ENCODE measurements around the gene SHC3.

The SHC3 gene

GRCh38 chr9:89177944-89178829 lies at the start of gene SHC3:
SHC3 (minus strand) TSS chr9:89178818; CDS start chr9:89178460, 358 bp downstream.
- peaks cover 27 to 46% of the 10 kb centered on the region in 2 donors for H3K27me3 ChIP-seq (ENCODE audit: control insufficient read depth in 1 of 2, insufficient read depth in 2 of 2, low read length in 2 of 2)
- H3K9ac ChIP-seq (ENCODE audit: low read length) = no peak within 1 kb of the TSS
- H3K36me3 ChIP-seq (ENCODE audit: insufficient read depth, low read length) = no peaks in the 10 kb centered on the region
- H3K9me3 ChIP-seq (ENCODE audit: low read length) = no peaks in the 10 kb centered on the region
- peak within 1 kb of the TSS; percentile 39 to 53 for H3K4me3 ChIP-seq (ENCODE audit: low read depth in 1 of 2, low read length in 2 of 2)
- no peak within 1 kb of the TSS for H3K27ac ChIP-seq (ENCODE audit: low read depth, low read length)
- H3K4me1 ChIP-seq (ENCODE audit: insufficient read depth, low read length) = peaks cover 11% of the 10 kb centered on the region

GRCh38 chr9:89225991-89226471 lies 47.4 kb upstream of the SHC3 start:
- Histone ChIP-seq H3K36me3 (ENCODE audit: insufficient read depth, low read length) (no peaks in the 10 kb centered on the region), H3K27ac (ENCODE audit: low read depth, low read length) (no peak overlapping the region)

GRCh38 chr9:89225587-89225986 lies 47.0 kb upstream of the SHC3 start:
- Histone ChIP-seq H3K9ac (ENCODE audit: low read length) (no peak overlapping the region), H3K4me1 (ENCODE audit: insufficient read depth, low read length) (peaks cover 19% of the 10 kb centered on the region), H3K4me3 (ENCODE audit: low read depth in 1 of 2, low read length in 2 of 2) (no peak overlapping the region), H3K27ac (ENCODE audit: low read depth, low read length) (no peak overlapping the region), H3K36me3 (ENCODE audit: insufficient read depth, low read length) (no peaks in the 10 kb centered on the region), H3K9me3 (ENCODE audit: low read length) (no peaks in the 10 kb centered on the region), H3K27me3 (ENCODE audit: control insufficient read depth in 1 of 2, insufficient read depth in 2 of 2, low read length in 2 of 2) (no peaks in the 10 kb centered on the region)

More at GRCh38 chr9:89225991-89226471, 47.4 kb upstream of the SHC3 start:
- no peaks in the 10 kb centered on the region for H3K27me3 ChIP-seq (ENCODE audit: control insufficient read depth in 1 of 2, insufficient read depth in 2 of 2, low read length in 2 of 2)
- H3K9me3 ChIP-seq (ENCODE audit: low read length) = no peaks in the 10 kb centered on the region
- no peak overlapping the region for H3K9ac ChIP-seq (ENCODE audit: low read length)
- no peak overlapping the region for H3K4me3 ChIP-seq (ENCODE audit: low read depth in 1 of 2, low read length in 2 of 2)
- H3K4me1 ChIP-seq (ENCODE audit: insufficient read depth, low read length) = peaks cover 19% of the 10 kb centered on the region

GRCh38 chr9:89225036-89225435 lies 46.4 kb upstream of the SHC3 start:
- H3K4me3 ChIP-seq (ENCODE audit: low read depth in 1 of 2, low read length in 2 of 2) = no peak overlapping the region
- peaks cover 19% of the 10 kb centered on the region for H3K4me1 ChIP-seq (ENCODE audit: insufficient read depth, low read length)
- no peaks in the 10 kb centered on the region for H3K9me3 ChIP-seq (ENCODE audit: low read length)
- H3K27ac ChIP-seq (ENCODE audit: low read depth, low read length) = no peak overlapping the region
- H3K9ac ChIP-seq (ENCODE audit: low read length) = no peak overlapping the region
- H3K36me3 ChIP-seq (ENCODE audit: insufficient read depth, low read length) = no peaks in the 10 kb centered on the region
- H3K27me3 ChIP-seq (ENCODE audit: control insufficient read depth in 1 of 2, insufficient read depth in 2 of 2, low read length in 2 of 2) = no peaks in the 10 kb centered on the region

GRCh38 chr9:89224633-89225032 lies 46.0 kb upstream of the SHC3 start:
- Histone ChIP-seq H3K4me1 (ENCODE audit: insufficient read depth, low read length) (peaks cover 19% of the 10 kb centered on the region), H3K4me3 (ENCODE audit: low read depth in 1 of 2, low read length in 2 of 2) (no peak overlapping the region), H3K9ac (ENCODE audit: low read length) (no peak overlapping the region), H3K36me3 (ENCODE audit: insufficient read depth, low read length) (no peaks in the 10 kb centered on the region), H3K9me3 (ENCODE audit: low read length) (no peaks in the 10 kb centered on the region), H3K27me3 (ENCODE audit: control insufficient read depth in 1 of 2, insufficient read depth in 2 of 2, low read length in 2 of 2) (no peaks in the 10 kb centered on the region), H3K27ac (ENCODE audit: low read depth, low read length) (no peak overlapping the region)

- no peaks in the 10 kb centered on the region for H3K27me3 ChIP-seq (ENCODE audit: control insufficient read depth in 1 of 2, insufficient read depth in 2 of 2, low read length in 2 of 2)
- H3K27ac ChIP-seq (ENCODE audit: low read depth, low read length) = no peak overlapping the region
- H3K9me3 ChIP-seq (ENCODE audit: low read length) = no peaks in the 10 kb centered on the region
- H3K36me3 ChIP-seq (ENCODE audit: insufficient read depth, low read length) = no peaks in the 10 kb centered on the region
- H3K9ac ChIP-seq (ENCODE audit: low read length) = no peak overlapping the region
- H3K4me3 ChIP-seq (ENCODE audit: low read depth in 1 of 2, low read length in 2 of 2) = no peak overlapping the region
- peaks cover 19% of the 10 kb centered on the region for H3K4me1 ChIP-seq (ENCODE audit: insufficient read depth, low read length)
These were observed 44.9 kb upstream of the SHC3 start for GRCh38 chr9:89223396-89223977.

- H3K27me3 ChIP-seq (ENCODE audit: control insufficient read depth in 1 of 2, insufficient read depth in 2 of 2, low read length in 2 of 2) = no peaks in the 10 kb centered on the region
- H3K9ac ChIP-seq (ENCODE audit: low read length) = no peak overlapping the region
- no peaks in the 10 kb centered on the region for H3K4me1 ChIP-seq (ENCODE audit: insufficient read depth, low read length)
- H3K27ac ChIP-seq (ENCODE audit: low read depth, low read length) = no peak overlapping the region
- no peaks in the 10 kb centered on the region for H3K9me3 ChIP-seq (ENCODE audit: low read length)
- H3K36me3 ChIP-seq (ENCODE audit: insufficient read depth, low read length) = no peaks in the 10 kb centered on the region
- no peak overlapping the region for H3K4me3 ChIP-seq (ENCODE audit: low read depth in 1 of 2, low read length in 2 of 2)
These were observed 41.0 kb upstream of the SHC3 start for GRCh38 chr9:89219637-89220036.

- Histone ChIP-seq H3K36me3 (ENCODE audit: insufficient read depth, low read length) (no peaks in the 10 kb centered on the region), H3K27me3 (ENCODE audit: control insufficient read depth in 1 of 2, insufficient read depth in 2 of 2, low read length in 2 of 2) (no peaks in the 10 kb centered on the region), H3K27ac (ENCODE audit: low read depth, low read length) (no peak overlapping the region), H3K4me3 (ENCODE audit: low read depth in 1 of 2, low read length in 2 of 2) (no peak overlapping the region), H3K4me1 (ENCODE audit: insufficient read depth, low read length) (no peaks in the 10 kb centered on the region), H3K9me3 (ENCODE audit: low read length) (no peaks in the 10 kb centered on the region), H3K9ac (ENCODE audit: low read length) (no peak overlapping the region)
These were observed 39.7 kb upstream of the SHC3 start for GRCh38 chr9:89218040-89218928.

GRCh38 chr9:89215342-89215741 lies 36.7 kb upstream of the SHC3 start:
- H3K9ac ChIP-seq (ENCODE audit: low read length) = no peak overlapping the region
- H3K27ac ChIP-seq (ENCODE audit: low read depth, low read length) = no peak overlapping the region
- no peaks in the 10 kb centered on the region for H3K9me3 ChIP-seq (ENCODE audit: low read length)
- H3K27me3 ChIP-seq (ENCODE audit: control insufficient read depth in 1 of 2, insufficient read depth in 2 of 2, low read length in 2 of 2) = no peaks in the 10 kb centered on the region
- H3K4me3 ChIP-seq (ENCODE audit: low read depth in 1 of 2, low read length in 2 of 2) = no peak overlapping the region
- H3K4me1 ChIP-seq (ENCODE audit: insufficient read depth, low read length) = no peaks in the 10 kb centered on the region
- no peaks in the 10 kb centered on the region for H3K36me3 ChIP-seq (ENCODE audit: insufficient read depth, low read length)

- Histone ChIP-seq H3K4me3 (ENCODE audit: low read depth in 1 of 2, low read length in 2 of 2) (no peak overlapping the region), H3K36me3 (ENCODE audit: insufficient read depth, low read length) (no peaks in the 10 kb centered on the region), H3K27ac (ENCODE audit: low read depth, low read length) (no peak overlapping the region), H3K9me3 (ENCODE audit: low read length) (no peaks in the 10 kb centered on the region), H3K4me1 (ENCODE audit: insufficient read depth, low read length) (no peaks in the 10 kb centered on the region), H3K9ac (ENCODE audit: low read length) (no peak overlapping the region), H3K27me3 (ENCODE audit: control insufficient read depth in 1 of 2, insufficient read depth in 2 of 2, low read length in 2 of 2) (no peaks in the 10 kb centered on the region)
These were observed 34.8 kb upstream of the SHC3 start for GRCh38 chr9:89213396-89213880.

GRCh38 chr9:89212171-89212570 lies 33.6 kb upstream of the SHC3 start:
- Histone ChIP-seq H3K36me3 (ENCODE audit: insufficient read depth, low read length) (no peaks in the 10 kb centered on the region), H3K4me1 (ENCODE audit: insufficient read depth, low read length) (no peaks in the 10 kb centered on the region), H3K9ac (ENCODE audit: low read length) (no peak overlapping the region), H3K27me3 (ENCODE audit: control insufficient read depth in 1 of 2, insufficient read depth in 2 of 2, low read length in 2 of 2) (no peaks in the 10 kb centered on the region), H3K9me3 (ENCODE audit: low read length) (no peaks in the 10 kb centered on the region), H3K27ac (ENCODE audit: low read depth, low read length) (no peak overlapping the region), H3K4me3 (ENCODE audit: low read depth in 1 of 2, low read length in 2 of 2) (no peak overlapping the region)

Data from muscle layer of colon (tissue), 2 donors.